GM19452 (cell line): Measurements from ENCODE around the gene ATG2B.

Source experiments
- ATAC-seq: cut with Tn5 transposase; IDR thresholded peaks from one replicate; pipeline ENCODE4 v1.9.1; 2021; ENCODE audit not compliant: unreplicated experiment

ATG2B gene, protein sequence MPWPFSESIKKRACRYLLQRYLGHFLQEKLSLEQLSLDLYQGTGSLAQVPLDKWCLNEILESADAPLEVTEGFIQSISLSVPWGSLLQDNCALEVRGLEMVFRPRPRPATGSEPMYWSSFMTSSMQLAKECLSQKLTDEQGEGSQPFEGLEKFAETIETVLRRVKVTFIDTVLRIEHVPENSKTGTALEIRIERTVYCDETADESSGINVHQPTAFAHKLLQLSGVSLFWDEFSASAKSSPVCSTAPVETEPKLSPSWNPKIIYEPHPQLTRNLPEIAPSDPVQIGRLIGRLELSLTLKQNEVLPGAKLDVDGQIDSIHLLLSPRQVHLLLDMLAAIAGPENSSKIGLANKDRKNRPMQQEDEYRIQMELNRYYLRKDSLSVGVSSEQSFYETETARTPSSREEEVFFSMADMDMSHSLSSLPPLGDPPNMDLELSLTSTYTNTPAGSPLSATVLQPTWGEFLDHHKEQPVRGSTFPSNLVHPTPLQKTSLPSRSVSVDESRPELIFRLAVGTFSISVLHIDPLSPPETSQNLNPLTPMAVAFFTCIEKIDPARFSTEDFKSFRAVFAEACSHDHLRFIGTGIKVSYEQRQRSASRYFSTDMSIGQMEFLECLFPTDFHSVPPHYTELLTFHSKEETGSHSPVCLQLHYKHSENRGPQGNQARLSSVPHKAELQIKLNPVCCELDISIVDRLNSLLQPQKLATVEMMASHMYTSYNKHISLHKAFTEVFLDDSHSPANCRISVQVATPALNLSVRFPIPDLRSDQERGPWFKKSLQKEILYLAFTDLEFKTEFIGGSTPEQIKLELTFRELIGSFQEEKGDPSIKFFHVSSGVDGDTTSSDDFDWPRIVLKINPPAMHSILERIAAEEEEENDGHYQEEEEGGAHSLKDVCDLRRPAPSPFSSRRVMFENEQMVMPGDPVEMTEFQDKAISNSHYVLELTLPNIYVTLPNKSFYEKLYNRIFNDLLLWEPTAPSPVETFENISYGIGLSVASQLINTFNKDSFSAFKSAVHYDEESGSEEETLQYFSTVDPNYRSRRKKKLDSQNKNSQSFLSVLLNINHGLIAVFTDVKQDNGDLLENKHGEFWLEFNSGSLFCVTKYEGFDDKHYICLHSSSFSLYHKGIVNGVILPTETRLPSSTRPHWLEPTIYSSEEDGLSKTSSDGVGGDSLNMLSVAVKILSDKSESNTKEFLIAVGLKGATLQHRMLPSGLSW (N-terminal part only)

DNA sequence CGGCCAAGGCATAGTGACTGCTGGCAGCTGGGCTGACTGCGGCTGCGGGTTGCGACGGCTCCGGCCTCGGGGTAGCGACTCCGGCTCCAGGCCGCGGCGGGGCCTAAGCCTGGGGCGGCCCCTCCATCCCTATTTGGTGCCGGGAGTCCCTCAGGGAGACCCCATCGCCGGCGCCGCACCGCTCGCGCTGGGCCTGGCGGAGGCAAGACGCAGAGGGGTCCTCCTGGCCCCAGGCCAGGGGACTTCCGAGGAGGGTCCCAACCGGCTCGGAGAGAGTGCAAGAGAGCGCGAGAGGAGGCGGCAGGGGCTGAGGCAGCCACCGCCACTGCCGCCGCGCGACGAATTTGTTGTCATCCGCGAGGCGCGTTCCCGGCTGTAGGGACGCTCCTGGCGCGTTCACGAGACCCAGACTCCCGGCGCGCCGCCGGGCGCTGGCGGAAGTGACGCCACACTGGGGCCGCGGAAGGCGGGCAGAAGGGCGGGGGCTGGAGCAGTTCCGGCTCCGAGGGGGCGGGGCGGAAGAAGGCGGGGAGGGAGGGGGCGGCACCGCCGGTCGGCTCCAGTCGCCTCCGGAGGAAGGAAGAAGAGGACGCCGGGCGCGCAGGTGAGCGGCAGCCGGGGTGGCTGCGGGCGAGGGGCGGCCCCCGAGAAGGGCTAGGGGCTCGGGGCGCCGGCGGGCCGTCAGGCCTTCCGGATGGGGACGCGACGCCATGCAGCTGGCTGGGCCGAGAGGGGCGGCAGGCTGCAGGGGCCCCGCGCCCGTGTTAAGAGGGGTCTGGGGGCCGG is at the start of gene ATG2B, which contains the start of gene GSKIP:
TSS of gene ATG2B (minus strand) at position 377 of the 786 bp plus-strand sequence. CDS start at position 12, 365 bp downstream.
TSS of gene GSKIP (plus strand) at position 562 of the 786 bp plus-strand sequence. CDS start 18,722 bp downstream, outside the sequence.
- ATAC-seq: peak; percentile 74

DNA sequence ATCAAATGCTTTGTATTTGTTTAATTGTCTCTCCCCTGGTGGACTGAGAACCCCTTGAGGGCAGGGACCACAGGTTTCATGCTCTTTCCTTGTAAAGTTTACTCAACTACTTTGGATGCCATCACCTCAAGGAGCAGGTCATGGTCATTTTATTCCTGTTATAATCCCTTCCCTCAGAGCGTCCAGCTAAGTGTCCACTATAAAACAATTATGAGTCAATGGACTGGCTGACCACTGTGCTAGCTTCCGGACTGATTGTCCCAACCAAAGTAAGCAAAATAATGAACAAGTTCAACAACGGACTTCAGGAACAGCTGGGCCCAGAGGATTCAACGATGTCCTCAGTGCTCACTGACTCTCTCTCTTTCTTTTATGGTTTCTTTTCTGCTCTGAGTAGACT is 47.0 kb upstream of the ATG2B start:
- ATAC-seq: no peak

DNA sequence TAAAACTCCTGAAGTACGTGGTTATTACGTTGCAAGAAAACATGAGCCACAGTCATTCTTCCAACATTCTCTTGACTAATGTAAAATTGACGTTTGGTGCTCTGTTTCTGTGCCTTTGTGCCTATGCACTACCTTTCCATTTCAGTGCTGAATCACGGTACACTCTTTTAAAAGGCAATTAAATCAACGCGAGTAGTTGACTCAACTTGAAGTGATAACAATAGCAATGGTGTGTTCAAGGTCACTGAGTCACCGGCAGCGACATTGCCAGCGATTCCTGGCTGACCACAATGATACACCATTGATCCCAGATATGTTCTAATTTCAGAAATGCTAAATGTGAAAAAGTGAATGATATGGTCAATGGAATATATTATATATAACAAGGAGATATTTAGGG is 46.6 kb upstream of the ATG2B start:
- ATAC-seq: no peak

DNA sequence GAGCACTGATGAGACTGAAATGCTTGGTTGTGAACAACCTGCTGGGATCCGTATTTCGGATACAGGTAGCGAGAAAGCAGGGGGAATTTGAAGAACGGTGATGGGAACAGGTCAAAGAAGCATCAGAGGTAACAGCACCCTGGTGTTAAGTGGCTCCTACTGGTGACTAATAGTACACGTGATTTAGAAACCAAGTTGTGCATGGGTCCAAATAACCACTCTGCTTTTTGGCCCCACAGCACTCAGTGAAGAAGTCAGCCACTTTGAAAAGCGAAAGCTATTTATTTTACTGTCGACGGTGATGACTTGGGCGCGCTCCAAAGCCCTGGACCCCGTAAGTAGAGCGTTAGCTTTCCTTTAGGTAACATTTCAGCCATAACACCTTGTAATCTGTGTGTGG is 45.5 kb upstream of the ATG2B start:
- no peak for ATAC-seq

DNA sequence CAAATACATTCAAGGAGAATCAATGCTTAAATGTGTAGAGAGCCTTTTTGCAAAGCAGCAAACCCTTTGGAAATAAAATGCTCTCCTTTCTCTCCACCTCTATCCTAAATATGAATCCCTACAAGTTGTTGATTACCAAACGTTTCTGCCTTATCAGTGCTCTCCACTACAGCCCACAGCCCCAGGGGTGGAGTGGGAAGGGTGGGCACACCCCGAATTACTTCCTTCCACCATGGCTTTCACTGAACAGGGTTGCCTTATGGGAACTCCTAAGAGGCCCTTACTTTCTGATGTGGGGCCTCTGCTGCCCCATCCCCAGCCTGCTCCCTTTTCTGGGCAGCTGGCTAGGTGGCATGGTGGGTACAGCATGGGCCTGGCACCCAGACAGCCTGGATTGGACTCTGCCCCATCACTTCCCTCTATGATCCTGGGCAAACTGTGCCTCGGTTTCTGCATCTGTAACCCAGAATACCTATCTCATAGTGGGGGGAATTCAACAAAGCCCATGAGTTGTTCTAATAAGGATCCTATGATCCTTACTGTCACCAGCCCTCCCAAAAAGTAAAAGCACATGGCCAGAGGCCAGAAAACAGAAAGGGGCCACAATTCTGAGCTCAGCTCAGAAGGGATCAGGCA is 44.9 kb upstream of the ATG2B start:
- ATAC-seq: no peak

DNA sequence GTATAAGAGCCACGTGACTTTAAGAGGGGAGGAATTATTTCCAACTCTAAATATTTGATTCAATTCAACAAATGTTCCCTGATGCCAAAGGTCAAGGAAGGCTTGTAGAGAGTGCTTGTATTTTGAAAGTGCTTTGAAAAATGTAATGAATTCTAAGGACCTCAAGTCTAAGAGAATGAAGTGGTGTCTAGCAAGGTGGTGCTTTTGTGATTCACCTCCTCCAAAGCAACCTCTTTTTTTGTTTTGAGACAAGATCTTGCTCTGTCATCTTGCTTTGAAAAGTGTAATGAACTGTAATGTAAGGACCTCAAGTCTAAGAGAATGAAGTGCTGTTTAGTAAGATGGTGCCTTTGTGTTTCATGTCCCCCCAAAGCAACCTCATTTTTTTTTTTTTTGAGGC is 42.5 kb upstream of the ATG2B start:
- ATAC-seq: no peak

DNA sequence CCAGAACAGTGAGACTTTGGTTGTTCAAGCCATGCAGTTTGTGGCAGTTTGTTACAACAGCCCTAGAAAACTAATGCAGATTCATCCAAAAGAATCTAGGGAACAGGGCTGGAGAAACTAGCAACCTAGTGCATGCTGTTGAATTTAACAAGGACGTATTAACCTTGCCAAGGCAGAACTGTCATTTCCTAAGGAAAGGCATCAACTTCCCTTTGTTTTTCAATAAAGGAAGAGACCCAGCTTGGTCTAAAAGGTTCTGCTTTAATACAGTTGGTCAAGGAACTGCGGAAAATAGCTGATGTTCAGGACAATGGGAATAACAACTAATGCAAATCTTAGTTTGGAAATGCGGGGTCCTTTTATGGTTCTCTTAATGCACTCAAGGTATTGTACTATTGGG is 40.3 kb upstream of the ATG2B start:
- ATAC-seq: no peak

DNA sequence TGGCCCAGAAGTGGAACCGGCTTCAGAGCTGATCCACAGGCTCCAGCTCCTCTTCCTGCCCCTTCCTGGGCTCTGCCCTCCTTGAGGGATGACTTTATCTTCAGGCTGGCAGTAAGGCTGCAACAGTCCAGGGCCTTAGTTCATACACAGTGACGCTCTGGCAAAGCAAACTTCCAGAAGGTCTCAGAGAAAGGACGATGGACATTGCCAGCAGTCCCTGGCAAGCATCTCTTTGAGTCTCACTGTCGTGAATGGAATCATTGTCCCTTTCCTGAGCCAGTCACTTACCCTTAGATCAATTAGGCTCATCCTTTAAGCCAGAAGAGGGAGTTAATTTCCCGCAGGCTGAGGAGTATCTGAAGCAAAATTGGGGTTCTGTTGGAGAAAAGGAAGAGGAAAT is 37.4 kb upstream of the ATG2B start:
- no peak for ATAC-seq

DNA sequence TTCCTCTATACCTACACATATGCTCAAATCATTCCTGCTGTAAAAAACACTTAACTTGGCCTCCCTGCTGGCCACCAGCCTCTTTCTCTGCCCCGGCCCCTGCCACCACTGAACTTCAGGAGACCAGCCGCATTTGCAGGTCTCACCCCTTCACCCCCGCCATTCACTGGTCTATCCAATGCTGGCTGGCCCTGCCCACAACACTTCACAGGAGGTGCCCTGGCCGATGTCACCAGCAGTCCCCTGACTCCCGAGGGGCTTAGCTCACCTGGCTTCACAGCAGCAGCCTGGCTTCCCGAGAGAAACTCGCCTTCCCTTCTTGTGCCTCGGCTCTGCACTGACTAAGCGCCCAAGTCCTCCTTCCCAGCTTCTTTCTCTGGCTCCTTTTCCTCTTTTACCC is 36.3 kb upstream of the ATG2B start:
- ATAC-seq: no peak

DNA sequence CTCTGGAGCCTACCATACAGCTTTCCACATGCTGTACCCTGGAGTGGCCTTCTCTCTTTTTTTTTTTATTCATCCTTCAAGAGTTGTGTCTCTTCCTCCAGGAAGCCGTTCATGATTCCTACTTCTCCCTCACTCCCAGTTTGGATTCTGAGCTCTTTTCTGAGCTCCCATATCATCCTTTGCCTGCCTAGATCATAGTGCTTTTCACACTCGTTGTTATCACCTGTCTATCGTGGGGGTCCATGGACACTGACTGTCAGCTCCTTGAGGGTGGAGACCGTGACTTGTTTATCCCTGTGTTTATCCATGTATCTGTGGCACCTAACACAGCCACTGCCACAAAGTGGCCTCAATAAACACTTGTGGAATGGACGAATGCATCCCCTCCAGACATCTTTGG is 35.8 kb upstream of the ATG2B start:
- no peak for ATAC-seq

DNA sequence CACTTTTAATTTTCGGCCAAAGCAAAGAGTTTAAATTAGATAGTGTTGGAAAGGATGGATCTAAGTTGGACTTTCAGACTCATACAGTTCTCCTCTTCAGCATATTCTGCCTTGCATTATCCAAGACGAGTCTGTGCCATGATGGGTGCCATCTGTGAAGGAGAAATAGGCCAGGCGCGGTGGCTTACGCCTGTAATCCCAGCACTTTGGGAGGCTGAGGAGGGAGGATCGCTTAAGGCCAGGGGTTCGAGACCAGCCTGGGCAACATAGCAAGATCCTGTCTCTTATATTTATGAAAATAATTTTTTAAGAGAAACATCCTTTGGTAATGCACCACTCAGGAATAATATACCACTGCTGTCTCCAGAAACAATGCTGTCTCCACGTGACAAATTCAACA is 35.3 kb upstream of the ATG2B start:
- no peak for ATAC-seq

DNA sequence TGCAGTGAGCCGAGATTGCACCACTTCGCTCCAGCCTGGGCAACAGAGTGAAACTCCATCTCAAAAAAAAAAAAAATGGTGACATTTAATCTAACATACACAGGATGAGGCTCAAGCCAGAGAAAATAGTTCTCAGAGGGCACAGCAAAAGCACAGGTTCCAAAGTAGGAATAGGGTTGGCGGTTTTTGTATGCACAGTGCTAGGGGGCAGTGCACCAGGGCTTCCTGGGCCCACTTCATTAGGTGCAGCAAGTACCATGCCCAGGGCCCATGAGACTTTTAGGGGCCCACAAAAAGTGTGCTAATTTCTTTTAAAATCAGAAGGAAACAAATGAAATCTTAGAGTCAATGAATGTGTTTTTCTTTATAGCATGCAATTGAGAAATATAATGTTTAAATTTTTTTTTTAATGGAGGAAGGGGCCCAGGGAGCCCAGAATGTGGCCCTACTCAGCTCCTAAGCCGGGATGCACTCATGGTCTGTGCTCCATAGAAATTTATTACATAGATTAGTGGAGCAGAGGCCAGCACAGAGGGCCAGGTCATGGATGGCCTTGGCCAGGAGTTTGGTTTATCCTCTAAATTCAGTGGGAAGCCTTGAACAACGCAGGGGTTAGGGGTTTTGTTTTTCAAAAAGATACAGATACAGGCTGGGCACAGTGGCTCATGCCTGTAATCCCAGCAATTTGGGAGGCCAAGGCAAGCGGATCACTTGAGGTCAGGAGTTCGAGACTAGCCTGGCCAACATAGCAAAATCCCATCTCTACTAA is 31.1 kb upstream of the ATG2B start:
- ATAC-seq: no peak

DNA sequence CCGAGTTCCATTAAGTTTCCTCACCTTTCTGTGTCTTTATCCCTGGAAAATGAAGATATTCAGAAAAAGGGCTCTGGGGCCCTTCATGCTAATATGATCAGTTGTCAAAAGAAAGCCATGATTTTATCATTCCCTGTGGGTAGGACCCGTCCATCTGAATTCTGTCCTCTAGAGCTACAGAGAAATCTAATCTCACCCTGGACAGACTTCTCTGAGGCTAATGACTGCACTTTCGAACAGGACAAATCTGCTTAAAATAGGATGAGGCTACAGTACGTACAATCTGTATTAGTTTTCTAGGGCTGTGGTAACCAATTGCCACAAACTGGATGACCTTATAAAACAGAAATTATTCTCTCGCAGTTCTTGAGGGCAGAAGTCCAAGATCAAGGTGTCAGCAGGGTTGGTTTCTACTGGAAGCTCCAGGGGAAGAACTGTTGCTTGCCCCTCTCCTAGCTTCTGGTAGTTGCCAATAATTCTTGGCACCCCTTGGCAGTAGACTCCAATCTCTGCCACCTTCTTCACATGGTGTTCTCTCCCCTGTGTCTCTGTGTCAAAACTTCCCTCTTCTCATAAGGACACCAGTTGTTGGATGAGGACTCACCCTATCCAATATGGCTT is 30.0 kb upstream of the ATG2B start:
- ATAC-seq: no peak

DNA sequence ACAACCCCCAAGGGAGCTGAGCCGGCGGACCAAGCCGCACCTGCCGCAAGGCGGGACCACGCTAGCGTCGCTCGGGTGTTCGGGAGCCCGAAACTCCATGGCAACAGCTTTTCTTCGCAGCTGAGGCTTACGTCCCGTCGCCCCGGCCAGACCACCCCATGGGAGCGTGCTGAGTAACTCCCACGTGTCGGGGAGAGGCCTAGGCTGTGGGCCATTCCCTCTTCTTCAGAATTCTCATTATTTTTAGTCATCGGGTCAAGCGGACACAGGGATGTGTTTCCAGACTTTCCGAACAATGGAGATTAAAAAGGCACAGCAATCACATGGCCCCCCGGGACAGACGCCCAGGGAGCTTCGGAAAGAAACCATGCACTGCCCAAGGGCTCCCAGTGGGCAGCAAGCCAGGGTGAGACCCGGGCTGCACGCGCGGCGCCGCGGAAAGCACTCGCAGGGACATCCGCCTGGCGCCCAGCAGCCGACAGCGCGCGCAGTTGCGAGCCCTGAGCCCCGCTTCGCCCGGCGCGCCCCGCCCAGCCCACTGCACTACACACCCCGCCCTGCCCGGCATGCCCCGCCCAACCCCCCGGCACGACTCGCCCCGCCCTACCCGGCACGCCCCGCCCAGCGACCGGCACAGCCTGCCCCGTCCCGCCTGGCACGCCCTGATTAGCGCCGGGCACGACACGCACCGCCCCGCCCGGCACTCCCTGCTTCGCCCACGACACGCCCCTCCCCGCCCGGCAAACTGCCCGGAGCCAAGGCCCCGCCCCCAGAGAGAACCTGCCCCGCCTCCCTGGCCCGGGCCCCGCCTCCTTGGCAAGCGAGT is 28.4 kb upstream of the ATG2B start:
- ATAC-seq: peak; percentile 85

DNA sequence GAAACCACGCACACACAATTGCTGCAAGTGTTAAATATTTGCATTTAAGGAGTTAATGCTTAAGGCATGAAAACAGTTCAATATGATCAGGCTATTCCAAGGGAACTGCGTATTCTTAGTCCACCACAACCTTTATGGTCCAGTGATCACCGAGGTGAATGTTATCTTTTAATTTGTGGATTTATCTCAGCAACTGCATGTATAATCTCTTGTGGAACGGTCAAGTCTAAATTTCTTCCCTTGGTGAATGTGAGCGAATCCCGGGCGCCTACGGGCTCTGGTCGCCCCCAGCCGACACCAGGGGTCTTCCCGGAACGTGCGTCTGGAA is 27.8 kb upstream of the ATG2B start:
- ATAC-seq: no peak

DNA sequence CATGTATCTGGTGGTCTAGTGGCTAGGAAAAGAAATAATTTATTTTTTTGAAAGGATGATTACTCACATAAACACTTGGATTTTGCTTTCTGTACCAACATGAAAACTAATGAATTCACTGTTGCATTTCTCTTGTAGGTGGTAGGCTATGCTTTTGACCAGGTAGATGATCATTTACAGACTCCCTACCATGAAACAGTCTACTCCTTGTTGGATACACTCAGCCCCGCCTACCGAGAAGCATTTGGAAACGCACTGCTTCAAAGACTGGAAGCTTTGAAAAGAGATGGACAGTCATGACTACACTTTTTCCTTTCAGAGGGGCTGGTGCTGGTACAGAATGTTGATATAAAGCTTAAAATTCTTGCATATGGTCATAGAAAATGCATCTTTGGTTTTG is 22.2 kb upstream of the ATG2B start:
- ATAC-seq: no peak

DNA sequence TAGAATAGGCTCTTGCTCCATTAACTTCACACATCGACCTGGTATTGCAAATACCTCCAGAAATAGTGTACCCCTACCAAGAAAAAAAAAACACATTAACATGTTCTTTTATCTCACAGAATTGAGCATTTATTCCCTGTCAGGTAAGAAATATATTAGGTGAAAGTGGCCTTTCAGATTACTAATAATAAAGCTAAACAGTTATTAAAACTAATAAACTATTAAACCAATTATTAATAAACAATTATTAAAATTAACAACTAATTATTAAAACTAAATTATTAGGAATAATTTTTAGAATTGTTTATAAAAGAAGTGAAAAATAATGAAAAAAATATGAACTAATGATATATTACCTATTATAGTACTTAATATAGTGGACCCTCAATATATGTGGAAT is 21.6 kb upstream of the ATG2B start:
- ATAC-seq: no peak

DNA sequence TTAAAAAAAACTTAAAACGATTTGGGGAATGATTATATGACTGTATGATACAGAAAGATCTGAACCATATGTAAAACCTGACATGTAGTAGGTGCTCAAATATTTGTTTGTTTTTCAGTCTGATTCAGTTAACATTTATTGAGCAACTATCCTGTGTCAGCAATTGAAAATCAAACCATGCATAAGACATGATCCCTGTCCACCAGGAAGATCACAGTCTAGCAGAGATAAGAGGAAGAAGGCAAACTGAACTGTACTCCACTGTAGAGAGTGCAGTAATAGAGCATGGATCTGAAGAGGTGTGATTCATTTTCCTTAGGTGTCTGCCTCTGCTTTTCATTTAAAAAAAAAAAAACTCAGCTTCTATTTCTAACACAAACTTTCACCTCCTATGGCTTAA is 20.9 kb upstream of the ATG2B start:
- ATAC-seq: no peak
